Measurements from ENCODE around the gene SP5.

GRCh38 chr2:170747921-170748320, 32.8 kb downstream of the SP5 start:
- TF ChIP-seq CTCF (IDR thresholded peaks at IDR 0.05) (no peak), POLR2A (IDR thresholded peaks at IDR 0.05) (no peak)

All from esophagus squamous epithelium (tissue), 4 donors.